Gastrocnemius medialis (tissue), 4 donors: ENCODE results near the gene TYMP. TPM values are rescaled to one million over a fixed set of nuclear protein-coding genes. Genes with fewer than 3 reads are reported as not detected.

Source experiments
- ATAC-seq, 2 donors: fragments of 150-250 bp; one replicate each; pipeline ENCODE4 v1.9.1; 2016
- DNase-seq, 2 donors: peaks; one replicate each; pipeline ENCODE4 v3.0.0-alpha.2; 2019
- H3K27ac ChIP-seq, 4 donors: fragments of 200-600 bp; sonication (generic); 1 replicate in 1 of 4; 2 replicates in 3 of 4; pipeline ENCODE4 v1.5.1; 2016 to 2018; ENCODE audit warnings: mild to moderate bottlenecking in 2 of 4, moderate library complexity in 1 of 4
- H3K27me3 ChIP-seq, 3 donors: fragments of 200-600 bp; sonication (generic) in 2 of 3; 1 replicate in 1 of 3; 2 replicates in 2 of 3; pipeline versions ENCODE4 v1.5.1 to v1.6.0; 2016 to 2019; ENCODE audit warnings: mild to moderate bottlenecking in 1 of 3, moderate library complexity in 1 of 3
- H3K36me3 ChIP-seq, 2 donors: fragments of 200-600 bp; sonication (generic) in 1 of 2; one replicate each; pipeline ENCODE4 v1.5.1; 2017 to 2018
- H3K4me1 ChIP-seq, 2 donors: fragments of 200-600 bp; sonication (generic) in 1 of 2; one replicate each; pipeline ENCODE4 v1.5.1; 2016 to 2017; ENCODE audit warnings: mild to moderate bottlenecking in 2 of 2
- H3K4me3 ChIP-seq, 4 donors: fragments of 200-600 bp; sonication (generic) in 3 of 4; 1 replicate in 1 of 4; 2 replicates in 3 of 4; pipeline ENCODE4 v1.5.1; 2016 to 2019; ENCODE audit warnings: mild to moderate bottlenecking in 2 of 4
- H3K9me3 ChIP-seq, 3 donors: fragments of 200-600 bp; sonication (generic) in 2 of 3; 1 replicate in 1 of 3; 2 replicates in 2 of 3; pipeline ENCODE4 v1.5.1; 2016 to 2019
- POLR2A ChIP-seq, 2 donors: fragments of 450-650 bp; IDR thresholded peaks; one replicate each; pipeline ENCODE4 v1.6.1; 2017; ENCODE audit warnings: antibody characterized with exemption in 2 of 2, mild to moderate bottlenecking in 2 of 2, moderate library complexity in 2 of 2
- in situ Hi-C, 4 donors: fragments of 200-750 bp; cut with MboI; loops; one replicate each; pipeline versions ENCODE4 v1.15.0 to v1.8.0; 2017; ENCODE audit warnings: low sequenced_read_pairs in 4 of 4
- intact Hi-C: fragments of 100-400 bp; cut with DNase I; formaldehyde crosslinking; loops from one replicate; pipeline ENCODE4 v1.15.1; 2023; ENCODE audit warnings: low total_unique reads
- total RNA-seq, 4 donors: library from RNA; depleted of rRNA; stranded (reverse); fragments of >200 nt; gene quantifications; one replicate each; pipeline versions ENCODE4 v1.1.0 to v1.2.3, GENCODE V29; 2016
- TF ChIP-seq, protein P1 (sequence below), 5 experiments: fragments of 450-650 bp in 3 of 5; fragments of 200-600 bp in 2 of 5; sonication (generic) in 2 of 5; IDR thresholded peaks in 4 of 5; conservative IDR thresholded peaks in 1 of 5; 1 replicate in 4 of 5; 2 replicates in 1 of 5; pipeline ENCODE4 v1.5.1; 2016 to 2019; ENCODE audit warnings: antibody characterized with exemption in 5 of 5, mild to moderate bottlenecking in 3 of 5, moderate library complexity in 3 of 5

Gene TYMP
- total RNA-seq, 4 donors from 2014 or later: 8.8 to 15.8 (median 11.8) TPM

DNA sequence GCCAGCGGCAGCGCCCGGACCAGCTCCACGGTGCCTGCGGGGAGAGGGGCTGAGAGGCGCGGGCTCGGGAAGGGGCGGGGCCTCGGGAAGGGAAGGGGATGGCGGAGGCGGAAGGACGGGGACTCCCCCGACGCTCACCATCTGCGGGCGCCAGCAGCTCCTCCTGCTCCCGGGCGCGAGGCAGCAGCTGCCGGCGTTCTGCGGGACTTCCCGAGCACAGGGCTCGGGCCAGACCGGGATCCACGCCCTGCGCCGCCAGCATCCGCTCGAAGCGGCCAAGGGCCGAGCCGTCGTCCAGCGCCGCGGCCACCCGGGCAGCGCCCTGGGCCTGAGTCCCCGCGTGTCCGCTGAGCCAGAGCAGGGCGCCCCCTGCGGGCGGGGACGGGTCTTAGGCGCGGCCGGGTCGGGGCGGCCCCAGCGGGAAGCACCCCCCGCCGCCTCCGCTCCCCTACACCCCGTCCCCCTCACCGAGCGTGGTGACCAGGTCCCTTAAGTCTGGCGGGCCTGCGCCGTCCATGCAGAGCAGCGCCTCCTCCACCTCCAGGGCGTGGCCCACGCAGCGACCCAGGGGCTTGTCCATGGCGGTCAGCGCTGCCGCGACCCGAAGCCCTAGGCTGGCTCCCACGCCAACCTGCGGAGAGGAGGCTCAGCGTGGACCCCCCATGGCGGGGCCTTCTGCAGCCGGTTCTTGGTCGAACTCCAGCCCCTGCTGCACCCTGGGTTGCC, 3.5 kb downstream of the TYMP start:
- intact Hi-C loops (loop anchor here (5.0 kb wide), 1 partner anchor 101 kb away; the partner anchor contains the start of gene ARSA), in situ Hi-C loops (no loop called here)
- Histone ChIP-seq H3K9me3 (no peaks in the 10 kb centered on the region), H3K4me1 (peaks cover 13 to 26% of the 10 kb centered on the region in 2 donors), H3K27me3 (peaks cover 17 to 28% (median 25%) of the 10 kb centered on the region in 3 donors), H3K27ac (peak overlapping the region; percentile 84 to 92 (median 88)), H3K36me3 (peaks cover 0 to 25% of the 10 kb centered on the region in 2 donors), H3K4me3 (peak overlapping the region; percentile 68 to 91 (median 83))
- DNase-seq (peak in 1 of 2 donors; percentile 46), ATAC-seq (peak; percentile 18 to 23)
- TF ChIP-seq POLR2A (IDR thresholded peaks at IDR 0.05): no peak
- TF ChIP-seq, protein P1, sequence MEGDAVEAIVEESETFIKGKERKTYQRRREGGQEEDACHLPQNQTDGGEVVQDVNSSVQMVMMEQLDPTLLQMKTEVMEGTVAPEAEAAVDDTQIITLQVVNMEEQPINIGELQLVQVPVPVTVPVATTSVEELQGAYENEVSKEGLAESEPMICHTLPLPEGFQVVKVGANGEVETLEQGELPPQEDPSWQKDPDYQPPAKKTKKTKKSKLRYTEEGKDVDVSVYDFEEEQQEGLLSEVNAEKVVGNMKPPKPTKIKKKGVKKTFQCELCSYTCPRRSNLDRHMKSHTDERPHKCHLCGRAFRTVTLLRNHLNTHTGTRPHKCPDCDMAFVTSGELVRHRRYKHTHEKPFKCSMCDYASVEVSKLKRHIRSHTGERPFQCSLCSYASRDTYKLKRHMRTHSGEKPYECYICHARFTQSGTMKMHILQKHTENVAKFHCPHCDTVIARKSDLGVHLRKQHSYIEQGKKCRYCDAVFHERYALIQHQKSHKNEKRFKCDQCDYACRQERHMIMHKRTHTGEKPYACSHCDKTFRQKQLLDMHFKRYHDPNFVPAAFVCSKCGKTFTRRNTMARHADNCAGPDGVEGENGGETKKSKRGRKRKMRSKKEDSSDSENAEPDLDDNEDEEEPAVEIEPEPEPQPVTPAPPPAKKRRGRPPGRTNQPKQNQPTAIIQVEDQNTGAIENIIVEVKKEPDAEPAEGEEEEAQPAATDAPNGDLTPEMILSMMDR (IDR thresholded peaks at IDR 0.05 in 4 of 5, conservative IDR thresholded peaks at IDR 0.05 in 1 of 5): peak; percentile 28 to 62 (median 47)

DNA sequence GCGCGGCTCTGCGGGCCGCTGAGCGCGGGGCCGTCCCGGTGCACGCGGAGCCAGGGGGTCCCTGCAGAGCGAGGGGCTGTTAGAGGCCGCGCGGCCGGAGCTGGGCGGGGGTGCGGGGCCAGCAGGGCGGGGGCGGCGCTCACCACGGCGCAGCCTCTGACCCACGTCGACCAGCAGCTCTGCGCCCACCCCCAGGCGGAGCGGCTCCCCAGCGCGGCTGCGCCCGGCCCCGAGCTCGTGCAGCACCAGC, 4.0 kb downstream of the TYMP start:
- in situ Hi-C loops: no loop called here
- Histone ChIP-seq H3K4me1 (peaks cover 13 to 22% of the 10 kb centered on the region in 2 donors), H3K9me3 (no peaks in the 10 kb centered on the region), H3K27ac (peak overlapping the region; percentile 84 to 92 (median 88)), H3K4me3 (peak overlapping the region; percentile 68 to 91 (median 83)), H3K27me3 (peaks cover 12 to 23% (median 21%) of the 10 kb centered on the region in 3 donors), H3K36me3 (peaks cover 0 to 28% of the 10 kb centered on the region in 2 donors)
- ATAC-seq: no peak
- no peak for DNase-seq
- intact Hi-C loops: loop anchor here (1.0 to 5.0 kb wide), 2 partner anchors 17 to 102 kb away; partner anchors contain the start of genes ARSA and NCAPH2
- TF ChIP-seq POLR2A (IDR thresholded peaks at IDR 0.05): no peak
- TF ChIP-seq, protein P1 (IDR thresholded peaks at IDR 0.05 in 4 of 5, conservative IDR thresholded peaks at IDR 0.05 in 1 of 5): peak in 1 of 5 experiments; percentile 36

DNA sequence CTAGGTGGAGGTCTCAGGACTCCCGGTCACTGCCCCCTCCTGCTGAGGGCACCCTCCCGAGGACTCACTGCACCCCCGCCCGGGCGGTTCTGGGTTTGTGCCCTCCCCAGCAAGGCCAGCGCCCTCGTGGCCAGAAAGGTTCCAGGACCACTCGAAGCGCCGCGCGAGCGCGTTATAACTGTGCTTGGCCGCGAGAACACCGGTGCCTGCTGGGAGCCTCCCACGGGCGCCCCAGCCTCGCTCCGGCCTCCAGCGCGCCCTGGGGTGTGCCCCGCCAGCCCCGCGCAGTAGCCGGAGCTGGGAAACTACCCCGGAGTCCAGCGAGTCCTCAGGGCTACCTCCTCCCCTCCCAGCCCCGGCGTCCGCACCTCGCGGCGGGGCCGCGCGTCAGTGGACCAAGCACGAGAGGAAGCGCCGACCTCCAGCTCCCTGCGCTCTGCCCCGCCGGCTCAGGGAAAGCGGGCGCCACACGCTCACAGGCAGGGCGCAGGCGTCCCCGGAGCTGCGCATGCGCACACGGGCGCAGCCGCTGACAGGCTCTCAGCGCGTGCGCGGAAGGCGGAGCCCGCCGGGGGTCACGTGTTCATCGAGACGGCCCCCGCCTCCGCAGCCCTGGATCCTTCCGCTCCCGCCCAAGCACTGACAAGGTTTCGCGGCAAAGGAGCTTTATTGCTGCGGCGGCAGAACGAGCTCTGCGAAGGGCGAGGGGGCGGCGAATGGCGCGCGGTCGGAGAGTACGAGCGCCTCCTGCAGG, 4.5 kb downstream of the TYMP start, which contains the start of gene SCO2:
TSS of gene SCO2 (minus strand) at position 495 of the 754 bp plus-strand sequence. CDS start 1,187 bp downstream, outside the sequence.
- peaks cover 13 to 18% of the 10 kb centered on the region in 2 donors for H3K4me1 ChIP-seq
- intact Hi-C loops: loop anchor here (1.0 to 5.0 kb wide), 2 partner anchors 17 to 102 kb away; partner anchors contain the start of genes ARSA and NCAPH2

DNA sequence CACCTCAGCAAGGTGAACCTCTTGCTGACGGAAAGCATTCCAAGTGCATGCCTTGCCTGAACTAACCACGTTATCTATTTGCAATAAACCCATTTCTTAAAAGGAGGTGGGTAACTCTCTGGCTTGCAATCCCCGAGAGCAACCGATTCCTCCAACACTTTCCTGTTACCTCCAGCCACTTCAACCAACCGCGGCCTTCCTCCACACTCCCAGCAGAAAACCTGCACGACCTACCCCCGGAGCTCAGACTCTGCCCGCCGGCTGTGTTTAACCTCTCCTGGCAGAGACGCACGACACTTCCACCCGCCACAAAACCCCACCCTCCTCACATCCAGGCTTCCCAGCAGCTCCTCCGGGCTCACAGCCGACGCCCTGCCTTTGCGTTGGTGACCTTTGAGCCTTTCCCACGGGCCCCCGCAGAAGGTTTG, 5.1 kb downstream of the TYMP start:
- H3K27me3 ChIP-seq: peaks cover 5 to 14% (median 10%) of the 10 kb centered on the region in 3 donors
- no peaks in the 10 kb centered on the region for H3K9me3 ChIP-seq
- TF ChIP-seq POLR2A (IDR thresholded peaks at IDR 0.05): no peak
- TF ChIP-seq, protein P1 (IDR thresholded peaks at IDR 0.05 in 4 of 5, conservative IDR thresholded peaks at IDR 0.05 in 1 of 5): no peak
- ATAC-seq (no peak), DNase-seq (no peak)
- intact Hi-C loops (loop anchor here (1.0 to 5.0 kb wide), 2 partner anchors 16 to 103 kb away; partner anchors contain the start of genes ARSA and NCAPH2), in situ Hi-C loops (no loop called here)
- peak overlapping the region; percentile 68 to 91 (median 83) for H3K4me3 ChIP-seq
- peak overlapping the region; percentile 84 to 92 (median 88) for H3K27ac ChIP-seq
- H3K4me1 ChIP-seq: peaks cover 13 to 18% of the 10 kb centered on the region in 2 donors
- H3K36me3 ChIP-seq: peaks cover 0 to 29% of the 10 kb centered on the region in 2 donors

More for the DNA sequence above, 4.5 kb downstream of the TYMP start, which contains the start of gene SCO2:
- H3K27me3 ChIP-seq: peaks cover 7 to 18% (median 16%) of the 10 kb centered on the region in 3 donors
- TF ChIP-seq, protein P1 (IDR thresholded peaks at IDR 0.05 in 4 of 5, conservative IDR thresholded peaks at IDR 0.05 in 1 of 5): peak in 4 of 5 experiments; percentile 37 to 57 (median 47)
- peak; percentile 68 to 72 for TF ChIP-seq POLR2A (IDR thresholded peaks at IDR 0.05)
- peak within 1 kb of the TSS; percentile 84 to 92 (median 88) for H3K27ac ChIP-seq
- in situ Hi-C loops: no loop called here
- DNase-seq: peak; percentile 87 to 91
- H3K4me3 ChIP-seq: peak within 1 kb of the TSS; percentile 68 to 91 (median 83)
- H3K36me3 ChIP-seq: peaks cover 0 to 28% of the 10 kb centered on the region in 2 donors
- ATAC-seq: peak; percentile 87
- H3K9me3 ChIP-seq: no peaks in the 10 kb centered on the region
